ENCODE results near the gene IFT27.

GRCh38 chr22:36715647-36716046 is 60.3 kb downstream of the IFT27 start:
- no peak for TF ChIP-seq ZNF274 (IDR thresholded peaks at IDR 0.05; ENCODE audit: low read depth, low read length)
- TF ChIP-seq YY1 (IDR thresholded peaks at IDR 0.05; ENCODE audit: insufficient read depth, insufficient read length): no peak
- TF ChIP-seq SUZ12 (IDR thresholded peaks at IDR 0.05; ENCODE audit: extremely low read depth, insufficient read depth, insufficient read length): no peak

Data from NT2/D1 (cell line).